Thoracic aorta (tissue), 2 donors: Measurements from ENCODE around the gene RGL2. TPM values are rescaled to one million over a fixed set of nuclear protein-coding genes. Genes with fewer than 3 reads are reported as not detected.

ENCODE experiments used
- ATAC-seq: fragments of 150-250 bp; one replicate; pipeline ENCODE4 v1.8.0; 2017; ENCODE audit warnings: low read depth; ENCODE audit not compliant: insufficient number of reproducible peaks, low FRiP score
- DNase-seq: peaks from one replicate; pipeline ENCODE4 v3.0.0-alpha.2; 2020; ENCODE audit warnings: low spot score
- H3K27ac ChIP-seq, 2 donors: fragments of 200-600 bp; sonication (generic); 1 replicate in 1 of 2; 2 replicates in 1 of 2; pipeline ENCODE4 v1.5.1; 2016; ENCODE audit warnings: mild to moderate bottlenecking in 2 of 2, moderate library complexity in 2 of 2
- H3K27me3 ChIP-seq: fragments of 200-600 bp; sonication (generic); replicated peaks from 2 replicates; pipeline ENCODE4 v1.6.0; 2016; ENCODE audit warnings: mild to moderate bottlenecking; ENCODE audit not compliant: insufficient read depth
- H3K36me3 ChIP-seq: fragments of 200-600 bp; sonication (generic); one replicate; pipeline ENCODE4 v1.5.1; 2016
- H3K4me1 ChIP-seq, 2 donors: fragments of 200-600 bp; sonication (generic); 1 replicate in 1 of 2; 2 replicates in 1 of 2; pipeline versions ENCODE4 v1.5.1 to v1.6.0; 2016; ENCODE audit warnings: low read depth in 2 of 2, mild to moderate bottlenecking in 1 of 2; ENCODE audit not compliant: control insufficient read depth in 1 of 2
- H3K4me3 ChIP-seq: fragments of 200-600 bp; sonication (generic); 2 replicates; pipeline ENCODE4 v1.5.1; 2016; ENCODE audit warnings: mild to moderate bottlenecking
- H3K9me3 ChIP-seq: fragments of 200-600 bp; sonication (generic); 2 replicates; pipeline ENCODE4 v1.5.1; 2016
- CTCF ChIP-seq: fragments of 200-600 bp; sonication (generic); IDR thresholded peaks from one replicate; pipeline ENCODE4 v1.5.1; 2019; ENCODE audit warnings: antibody characterized with exemption
- total RNA-seq, 2 donors: library from RNA; depleted of rRNA; stranded (reverse); fragments of >200 nt; gene quantifications; one replicate each; pipeline versions ENCODE4 v1.1.0 to v1.2.3, GENCODE V29; 2016

RGL2 gene
- total RNA-seq, 2 donors from 2014 or later: 49.9 to 83.5 TPM

DNA sequence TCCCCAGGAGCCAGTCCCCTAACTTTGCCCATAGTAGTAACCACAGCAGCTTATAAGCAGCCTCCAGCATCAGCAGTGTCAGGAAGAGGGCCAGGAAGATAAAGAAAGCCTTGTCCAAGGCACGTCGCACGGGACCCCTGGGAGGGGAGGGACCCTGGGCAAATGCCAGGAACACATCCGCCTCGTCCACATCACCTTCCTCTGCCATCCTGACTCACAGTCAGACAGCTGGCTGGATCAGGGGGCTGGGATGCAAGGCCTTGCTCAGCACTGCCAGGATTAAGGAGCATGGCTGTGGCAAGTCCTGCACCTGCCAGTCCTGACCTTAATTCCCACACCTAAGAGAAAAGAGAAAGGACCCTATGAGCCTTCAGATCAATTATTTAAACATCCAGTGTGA lies 30.3 kb upstream of the RGL2 start:
- no peak for DNase-seq
- ATAC-seq: no peak
- Histone ChIP-seq H3K4me3 (no peak overlapping the region), H3K27ac (no peak overlapping the region), H3K9me3 (no peaks in the 10 kb centered on the region), H3K36me3 (no peaks in the 10 kb centered on the region), H3K4me1 (peaks cover 0 to under 1% of the 10 kb centered on the region in 2 donors), H3K27me3 (no peaks in the 10 kb centered on the region)
- no peak for TF ChIP-seq CTCF

DNA sequence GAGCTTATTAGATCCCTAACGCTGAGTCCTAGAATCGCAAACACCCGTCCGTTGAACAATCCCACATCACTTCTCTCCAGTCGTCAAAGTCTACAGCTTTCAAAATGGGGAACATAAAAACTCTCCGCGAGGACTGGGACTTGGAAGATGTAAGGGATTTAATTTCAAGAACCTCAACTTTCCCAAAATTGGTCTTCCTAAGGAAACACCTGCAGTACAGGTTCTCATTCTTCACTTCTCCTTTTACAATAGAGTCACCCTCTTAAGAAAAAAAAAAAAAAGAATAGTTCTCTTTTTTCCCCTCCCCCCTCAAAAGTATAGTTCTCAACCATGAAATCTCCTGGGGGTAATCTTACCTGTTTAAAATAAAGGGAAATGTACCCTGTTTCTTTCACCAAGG lies 25.4 kb upstream of the RGL2 start:
- Histone ChIP-seq H3K27ac (peak overlapping the region in 1 of 2 donors; percentile 75), H3K27me3 (no peaks in the 10 kb centered on the region), H3K4me1 (peaks cover 32 to 38% of the 10 kb centered on the region in 2 donors), H3K36me3 (peaks cover 11% of the 10 kb centered on the region), H3K4me3 (peak overlapping the region; percentile 79), H3K9me3 (no peaks in the 10 kb centered on the region)
- DNase-seq: no peak
- ATAC-seq: no peak
- TF ChIP-seq CTCF: no peak

GRCh38 chr6:33323623-33323948 lies 24.8 kb upstream of the RGL2 start:
- Histone ChIP-seq H3K36me3 (peaks cover 16% of the 10 kb centered on the region), H3K4me1 (peaks cover 38 to 44% of the 10 kb centered on the region in 2 donors), H3K27me3 (no peaks in the 10 kb centered on the region), H3K4me3 (peak overlapping the region; percentile 79), H3K27ac (peak overlapping the region; percentile 70 to 75), H3K9me3 (no peaks in the 10 kb centered on the region)
- ATAC-seq (no peak), DNase-seq (no peak)
- TF ChIP-seq CTCF: no peak

- TF ChIP-seq CTCF: no peak
- peaks cover 16% of the 10 kb centered on the region for H3K36me3 ChIP-seq
- ATAC-seq (no peak), DNase-seq (no peak)
- no peaks in the 10 kb centered on the region for H3K27me3 ChIP-seq
- peak overlapping the region; percentile 33 for H3K4me3 ChIP-seq
- H3K9me3 ChIP-seq: no peaks in the 10 kb centered on the region
- peaks cover 49 to 58% of the 10 kb centered on the region in 2 donors for H3K4me1 ChIP-seq
- peak overlapping the region; percentile 70 to 75 for H3K27ac ChIP-seq
These were observed 22.5 kb upstream of the RGL2 start for GRCh38 chr6:33321227-33321626.

- Histone ChIP-seq H3K9me3 (no peaks in the 10 kb centered on the region), H3K4me1 (peaks cover 49 to 61% of the 10 kb centered on the region in 2 donors), H3K27me3 (no peaks in the 10 kb centered on the region), H3K4me3 (peak overlapping the region; percentile 33), H3K27ac (peak overlapping the region; percentile 70 to 75), H3K36me3 (peaks cover 16% of the 10 kb centered on the region)
- DNase-seq (no peak), ATAC-seq (no peak)
- no peak for TF ChIP-seq CTCF
These were observed 21.8 kb upstream of the RGL2 start for GRCh38 chr6:33320315-33321181.
